Panc1 (cell line): ENCODE results near the gene STRA6. TPM values are rescaled to one million over a fixed set of nuclear protein-coding genes. Genes with fewer than 3 reads are reported as not detected.
A peak's percentile ranks its signal among the peaks of the same experiment; 100 is the strongest.

ENCODE experiments used
- ATAC-seq: fragments of 200-7000 bp; cut with Tn5 transposase; 2 replicates; pipeline ENCODE4 v1.9.1; 2020; ENCODE audit warnings: mild to moderate bottlenecking, moderate library complexity
- BruUV-seq: library from RNA; stranded (reverse); fragments of 400-500 nt; replicated peaks from 2 replicates; lab custom pipeline; 2021; lab: Mats Ljungman, UMichigan
- CTCF ChIA-PET: fragments of 300-600 bp; sonication (Branson Sonifier 250); formaldehyde crosslinking; loops from one replicate; lab custom pipeline; 2022; ENCODE audit warnings: antibody characterized with exemption; lab: Charles Lee
- POLR2A ChIA-PET: fragments of 300-600 bp; sonication (Branson Sonifier 250); formaldehyde crosslinking; loops from one replicate; lab custom pipeline; 2022; ENCODE audit warnings: antibody characterized with exemption; lab: Charles Lee
- DNase-seq: peaks from one replicate; pipeline ENCODE4 v3.0.0-alpha.2; 2010; ENCODE audit warnings: low read depth, low spot score
- H3K27ac ChIP-seq: 2 replicates; pipeline ENCODE4 v1.5.1; 2011; ENCODE audit warnings: mild to moderate bottlenecking, low read length, inconsistent platforms
- H3K27me3 ChIP-seq: fragments of 200-500 bp; sonication (Bioruptor generic); 2 replicates; pipeline ENCODE4 v1.6.0; 2014; ENCODE audit warnings: low read length, inconsistent platforms; ENCODE audit not compliant: control insufficient read depth, insufficient read depth
- H3K36me3 ChIP-seq: fragments of 200-500 bp; sonication (Bioruptor generic); 2 replicates; pipeline ENCODE4 v1.5.1; 2014; ENCODE audit warnings: inconsistent platforms, mild to moderate bottlenecking, low read length, moderate library complexity; ENCODE audit not compliant: control insufficient read depth, insufficient read depth
- H3K4me1 ChIP-seq: 2 replicates; pipeline ENCODE4 v1.5.1; 2011; ENCODE audit warnings: inconsistent platforms, mild to moderate bottlenecking, low read length, moderate library complexity; ENCODE audit not compliant: control insufficient read depth, insufficient read depth
- H3K4me3 ChIP-seq, 2 experiments: 2 replicates each; pipeline ENCODE4 v1.5.1; 2011 to 2012; ENCODE audit warnings: low read depth in 2 of 2, low read length in 2 of 2, mild to moderate bottlenecking in 2 of 2, inconsistent platforms in 1 of 2, moderate library complexity in 1 of 2
- H3K9me3 ChIP-seq: fragments of 200-500 bp; sonication (Bioruptor generic); 2 replicates; pipeline ENCODE4 v1.5.1; 2014; ENCODE audit warnings: low read depth, mild to moderate bottlenecking, inconsistent platforms, low read length, moderate library complexity; ENCODE audit not compliant: control insufficient read depth, insufficient read depth
- POLR2AphosphoS5 ChIP-seq: IDR thresholded peaks from 2 replicates; pipeline ENCODE4 v1.6.1; 2012; ENCODE audit warnings: mild to moderate bottlenecking, low read depth, low read length, moderate library complexity
- SIN3A ChIP-seq: IDR thresholded peaks from 2 replicates; pipeline ENCODE4 v1.6.1; 2012; ENCODE audit warnings: low read depth, mild to moderate bottlenecking, low read length, moderate library complexity, borderline replicate concordance; ENCODE audit not compliant: insufficient read depth
- TCF7L2 ChIP-seq: IDR thresholded peaks from 2 replicates; pipeline ENCODE4 v1.6.1; 2011; ENCODE audit warnings: mild to moderate bottlenecking, low read depth, low read length, inconsistent platforms
- in situ Hi-C: cut with HindIII; loops from 2 replicates; pipeline ENCODE4 v1.10.0; 2016; ENCODE audit warnings: low sequenced_read_pairs, low pct_unique_long_range_greater_than_20kb
- intact Hi-C: fragments of 100-400 bp; cut with micrococcal nuclease; formaldehyde crosslinking; loops from one replicate; pipeline ENCODE4 v1.10.0; 2022; ENCODE audit not compliant: unreplicated experiment
- total RNA-seq: library from RNA; stranded (reverse); gene quantifications from one replicate; pipeline ENCODE4 v1.2.1, GENCODE V29; 2021; ENCODE audit not compliant: unreplicated experiment
- TF ChIP-seq, protein P1 (sequence below), 2 experiments: IDR thresholded peaks; 2 replicates each; pipeline ENCODE4 v1.6.1; 2011 to 2012; ENCODE audit warnings: low read depth in 2 of 2, control low read depth in 1 of 2, low read length in 1 of 2, mild to moderate bottlenecking in 1 of 2, moderate library complexity in 1 of 2; ENCODE audit not compliant: insufficient read depth in 1 of 2
- TF ChIP-seq, protein P2 (sequence below): fragments of 450-650 bp; IDR thresholded peaks from 2 replicates; pipeline ENCODE4 v1.5.1; 2017; ENCODE audit warnings: mild to moderate bottlenecking

Gene STRA6
- total RNA-seq, 1 experiment from 2014 or later: 1.1 TPM

DNA sequence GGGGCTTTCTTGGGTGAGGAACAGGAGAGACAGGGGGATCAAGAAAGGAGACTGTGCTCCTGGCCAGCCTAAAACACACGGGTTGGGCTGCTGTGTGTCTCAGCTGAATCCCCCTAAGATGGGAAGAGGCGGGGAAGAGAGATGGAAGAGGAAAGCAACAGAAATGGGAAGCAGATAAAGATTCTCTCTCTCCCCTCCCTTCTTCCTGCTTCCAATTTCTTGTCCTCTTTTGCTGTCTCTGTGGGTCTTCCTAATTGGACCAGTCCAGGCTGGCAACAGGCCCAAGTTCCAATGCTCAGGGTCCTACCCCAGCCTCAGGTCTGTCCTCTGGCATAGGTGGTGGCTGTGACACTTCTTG, 65.1 kb downstream of the STRA6 start:
- ATAC-seq (no peak), DNase-seq (no peak)
- TF ChIP-seq, protein P1, sequence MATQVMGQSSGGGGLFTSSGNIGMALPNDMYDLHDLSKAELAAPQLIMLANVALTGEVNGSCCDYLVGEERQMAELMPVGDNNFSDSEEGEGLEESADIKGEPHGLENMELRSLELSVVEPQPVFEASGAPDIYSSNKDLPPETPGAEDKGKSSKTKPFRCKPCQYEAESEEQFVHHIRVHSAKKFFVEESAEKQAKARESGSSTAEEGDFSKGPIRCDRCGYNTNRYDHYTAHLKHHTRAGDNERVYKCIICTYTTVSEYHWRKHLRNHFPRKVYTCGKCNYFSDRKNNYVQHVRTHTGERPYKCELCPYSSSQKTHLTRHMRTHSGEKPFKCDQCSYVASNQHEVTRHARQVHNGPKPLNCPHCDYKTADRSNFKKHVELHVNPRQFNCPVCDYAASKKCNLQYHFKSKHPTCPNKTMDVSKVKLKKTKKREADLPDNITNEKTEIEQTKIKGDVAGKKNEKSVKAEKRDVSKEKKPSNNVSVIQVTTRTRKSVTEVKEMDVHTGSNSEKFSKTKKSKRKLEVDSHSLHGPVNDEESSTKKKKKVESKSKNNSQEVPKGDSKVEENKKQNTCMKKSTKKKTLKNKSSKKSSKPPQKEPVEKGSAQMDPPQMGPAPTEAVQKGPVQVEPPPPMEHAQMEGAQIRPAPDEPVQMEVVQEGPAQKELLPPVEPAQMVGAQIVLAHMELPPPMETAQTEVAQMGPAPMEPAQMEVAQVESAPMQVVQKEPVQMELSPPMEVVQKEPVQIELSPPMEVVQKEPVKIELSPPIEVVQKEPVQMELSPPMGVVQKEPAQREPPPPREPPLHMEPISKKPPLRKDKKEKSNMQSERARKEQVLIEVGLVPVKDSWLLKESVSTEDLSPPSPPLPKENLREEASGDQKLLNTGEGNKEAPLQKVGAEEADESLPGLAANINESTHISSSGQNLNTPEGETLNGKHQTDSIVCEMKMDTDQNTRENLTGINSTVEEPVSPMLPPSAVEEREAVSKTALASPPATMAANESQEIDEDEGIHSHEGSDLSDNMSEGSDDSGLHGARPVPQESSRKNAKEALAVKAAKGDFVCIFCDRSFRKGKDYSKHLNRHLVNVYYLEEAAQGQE (IDR thresholded peaks at IDR 0.05; ENCODE audit: insufficient read depth in 1 of 2, low read depth in 2 of 2, low read length in 1 of 2): no peak
- TF ChIP-seq, protein P2, sequence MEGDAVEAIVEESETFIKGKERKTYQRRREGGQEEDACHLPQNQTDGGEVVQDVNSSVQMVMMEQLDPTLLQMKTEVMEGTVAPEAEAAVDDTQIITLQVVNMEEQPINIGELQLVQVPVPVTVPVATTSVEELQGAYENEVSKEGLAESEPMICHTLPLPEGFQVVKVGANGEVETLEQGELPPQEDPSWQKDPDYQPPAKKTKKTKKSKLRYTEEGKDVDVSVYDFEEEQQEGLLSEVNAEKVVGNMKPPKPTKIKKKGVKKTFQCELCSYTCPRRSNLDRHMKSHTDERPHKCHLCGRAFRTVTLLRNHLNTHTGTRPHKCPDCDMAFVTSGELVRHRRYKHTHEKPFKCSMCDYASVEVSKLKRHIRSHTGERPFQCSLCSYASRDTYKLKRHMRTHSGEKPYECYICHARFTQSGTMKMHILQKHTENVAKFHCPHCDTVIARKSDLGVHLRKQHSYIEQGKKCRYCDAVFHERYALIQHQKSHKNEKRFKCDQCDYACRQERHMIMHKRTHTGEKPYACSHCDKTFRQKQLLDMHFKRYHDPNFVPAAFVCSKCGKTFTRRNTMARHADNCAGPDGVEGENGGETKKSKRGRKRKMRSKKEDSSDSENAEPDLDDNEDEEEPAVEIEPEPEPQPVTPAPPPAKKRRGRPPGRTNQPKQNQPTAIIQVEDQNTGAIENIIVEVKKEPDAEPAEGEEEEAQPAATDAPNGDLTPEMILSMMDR: no peak
- no peak for TF ChIP-seq TCF7L2
- TF ChIP-seq POLR2AphosphoS5: no peak
- no peak for TF ChIP-seq SIN3A
- Histone ChIP-seq H3K27me3 (no peaks in the 10 kb centered on the region; the same call in 1 of the 2 replicates), H3K27ac (no peak overlapping the region), H3K4me3 (no peak overlapping the region), H3K9me3 (no peaks in the 10 kb centered on the region), H3K36me3 (no peaks in the 10 kb centered on the region), H3K4me1 (no peaks in the 10 kb centered on the region; the same call in 1 of the 2 replicates)
- intact Hi-C loops (no loop called here), in situ Hi-C loops (no loop called here)
- CTCF ChIA-PET: no interaction called here
- POLR2A ChIA-PET: no interaction called here
- BruUV-seq: no TSS peak

DNA sequence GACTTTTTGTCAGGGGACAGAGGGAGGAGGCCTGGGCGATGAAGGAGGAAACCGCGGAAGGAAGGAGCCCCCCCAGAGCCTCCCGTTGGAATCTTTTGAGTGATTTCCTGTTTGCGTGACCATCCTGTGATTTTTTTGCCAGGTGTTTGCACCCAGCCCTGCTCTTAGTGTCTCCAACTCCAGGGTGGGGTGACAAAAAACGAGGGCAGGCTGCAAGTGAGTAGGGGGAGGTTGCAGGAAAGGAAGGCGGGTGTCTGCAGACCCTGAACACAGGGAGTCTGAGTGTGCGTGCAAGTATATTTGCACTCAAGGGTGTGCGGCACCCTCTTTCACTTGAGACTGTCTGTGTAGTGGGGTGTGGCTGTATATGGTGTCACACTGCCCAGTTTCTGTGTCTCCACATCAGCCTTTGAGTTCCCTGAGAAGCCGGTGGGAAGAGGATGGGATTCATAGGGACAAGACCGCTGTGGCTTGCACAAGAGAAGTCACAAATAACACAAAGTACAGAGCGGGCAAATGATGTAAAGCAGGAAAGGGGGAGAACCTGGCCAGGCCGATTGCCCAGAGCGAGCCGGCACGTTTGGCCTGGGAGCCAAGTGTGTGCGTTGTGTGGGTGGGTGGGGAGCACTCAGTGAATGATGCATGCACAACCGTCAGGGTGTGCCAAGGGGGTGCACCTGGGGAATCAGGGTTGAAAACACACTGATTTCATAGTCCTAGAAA, 65.6 kb downstream of the STRA6 start:
- ChIA-PET CTCF (no interaction called here), POLR2A (no interaction called here)
- TF ChIP-seq, protein P2: no peak
- no peak for TF ChIP-seq TCF7L2
- TF ChIP-seq POLR2AphosphoS5: no peak
- no peak for TF ChIP-seq SIN3A
- TF ChIP-seq, protein P1 (IDR thresholded peaks at IDR 0.05; ENCODE audit: insufficient read depth in 1 of 2, low read depth in 2 of 2, low read length in 1 of 2): no peak
- Histone ChIP-seq H3K36me3 (no peaks in the 10 kb centered on the region), H3K27me3 (no peaks in the 10 kb centered on the region; the same call in 1 of the 2 replicates), H3K4me1 (no peaks in the 10 kb centered on the region; the same call in 1 of the 2 replicates), H3K9me3 (no peaks in the 10 kb centered on the region), H3K4me3 (peak overlapping the region; percentile 54 to 58), H3K27ac (no peak overlapping the region)
- ATAC-seq (no peak), DNase-seq (no peak)
- in situ Hi-C loops (no loop called here), intact Hi-C loops (no loop called here)
- no TSS peak for BruUV-seq
